Endothelial cell of umbilical vein (primary cell): ENCODE measurements around the gene TRAK1. TPM values are rescaled to one million over a fixed set of nuclear protein-coding genes. Genes with fewer than 3 reads are reported as not detected.

Experiments used
- BruUV-seq: library from RNA; stranded (reverse); fragments of 400-500 nt; replicated peaks from 2 replicates; lab custom pipeline; 2021; lab: Mats Ljungman, UMichigan
- CTCF ChIA-PET: fragments of 300-600, 350-600 bp; sonication (Branson Sonifier 250); formaldehyde crosslinking; loops from one replicate; lab custom pipeline; 2021; ENCODE audit warnings: antibody characterized with exemption, inconsistent platforms; lab: Charles Lee
- POLR2A ChIA-PET: fragments of 300-600, 350-600 bp; sonication (Branson Sonifier 250); formaldehyde crosslinking; loops from one replicate; lab custom pipeline; 2021; ENCODE audit warnings: antibody characterized with exemption, inconsistent platforms; lab: Charles Lee
- DNase-seq: peaks from one replicate; pipeline ENCODE4 v3.0.0-alpha.2; 2011; ENCODE audit warnings: low read depth, low spot score
- FAIRE-seq: peaks from 2 replicates; lab custom pipeline; 2011; peaks lifted over from hg19 to GRCh38; lab: Jason Lieb, UNC
- H2AFZ ChIP-seq: 2 replicates; pipeline ENCODE4 v1.6.0; 2012; ENCODE audit warnings: low read depth, low read length, control low read depth, inconsistent platforms
- H3K27ac ChIP-seq: 2 replicates; pipeline ENCODE4 v1.5.1; 2011; ENCODE audit warnings: low read depth, mild to moderate bottlenecking, control low read depth, low read length, moderate library complexity; ENCODE audit not compliant: insufficient read depth
- H3K27me3 ChIP-seq, 2 experiments: 2 replicates each; pipeline versions ENCODE4 v1.6.0 to v1.6.1; 2011; ENCODE audit warnings: low read length in 2 of 2, mixed read lengths in 1 of 2; ENCODE audit not compliant: control insufficient read depth in 2 of 2, insufficient read depth in 2 of 2
- H3K36me3 ChIP-seq, 2 experiments: 2 replicates in 1 of 2; 3 replicates in 1 of 2; pipeline ENCODE4 v1.5.1; 2011; ENCODE audit warnings: low read length in 2 of 2, mild to moderate bottlenecking in 1 of 2, moderate library complexity in 1 of 2; ENCODE audit not compliant: control insufficient read depth in 2 of 2, insufficient read depth in 2 of 2; ENCODE audit errors: extremely low read depth in 1 of 2
- H3K4me1 ChIP-seq: 3 replicates; pipeline ENCODE4 v1.5.1; 2011; ENCODE audit warnings: mild to moderate bottlenecking, low read length; ENCODE audit not compliant: control insufficient read depth, insufficient read depth; ENCODE audit errors: extremely low read depth
- H3K4me2 ChIP-seq: 2 replicates; pipeline ENCODE4 v1.6.1; 2011; ENCODE audit warnings: low read length, control low read depth, mixed read lengths; ENCODE audit not compliant: insufficient read depth
- H3K4me3 ChIP-seq, 3 experiments: fragments of 200-600 bp in 1 of 3; sonication (generic), shearing (Covaris generic) in 1 of 3; replicated peaks in 1 of 3; 2 replicates each; pipeline ENCODE4 v1.5.1; 2011 to 2016; ENCODE audit warnings: control low read depth in 3 of 3, low read length in 3 of 3, mild to moderate bottlenecking in 2 of 3, inconsistent platforms in 1 of 3, low read depth in 1 of 3, moderate library complexity in 1 of 3; ENCODE audit not compliant: insufficient read depth in 1 of 3
- H3K79me2 ChIP-seq: 2 replicates; pipeline ENCODE4 v1.6.0; 2012; ENCODE audit warnings: low read length, inconsistent platforms; ENCODE audit not compliant: control insufficient read depth, insufficient read depth
- H3K9ac ChIP-seq: replicated peaks from 2 replicates; pipeline ENCODE3; 2011; ENCODE audit warnings: low read length, control low read depth; ENCODE audit not compliant: insufficient read depth; ENCODE audit errors: extremely low read depth
- H3K9me1 ChIP-seq: replicated peaks from 3 replicates; pipeline ENCODE4 v1.6.0; 2011; ENCODE audit warnings: mild to moderate bottlenecking, low read length; ENCODE audit not compliant: control insufficient read depth, insufficient read depth; ENCODE audit errors: extremely low read depth
- H3K9me3 ChIP-seq: replicated peaks from 2 replicates; pipeline ENCODE4 v1.5.1; 2012; ENCODE audit warnings: low read length, inconsistent platforms; ENCODE audit not compliant: control insufficient read depth, insufficient read depth
- H4K20me1 ChIP-seq: replicated peaks from 2 replicates; pipeline ENCODE3; 2011; ENCODE audit warnings: mild to moderate bottlenecking, low read length; ENCODE audit not compliant: control insufficient read depth, insufficient read depth; ENCODE audit errors: extremely low read depth
- EZH2 ChIP-seq: IDR thresholded peaks from 2 replicates; pipeline ENCODE4 v1.6.1; 2012; ENCODE audit warnings: borderline replicate concordance, low read depth, mild to moderate bottlenecking, moderate library complexity, low read length, inconsistent platforms; ENCODE audit not compliant: severe bottlenecking
- FOS ChIP-seq: IDR thresholded peaks from 2 replicates; pipeline ENCODE4 v1.6.1; 2011; ENCODE audit warnings: mild to moderate bottlenecking, low read length, moderate library complexity, borderline replicate concordance; ENCODE audit not compliant: insufficient read depth
- GATA2 ChIP-seq: IDR thresholded peaks from 2 replicates; pipeline ENCODE4 v1.7.0; 2011; ENCODE audit warnings: low read depth, mild to moderate bottlenecking, moderate library complexity, mixed read lengths, low read length; ENCODE audit not compliant: insufficient read length, insufficient read depth
- MAX ChIP-seq: IDR thresholded peaks from 2 replicates; pipeline ENCODE4 v1.6.1; 2011; ENCODE audit not compliant: insufficient read depth, insufficient read length
- POLR2AphosphoS5 ChIP-seq: IDR thresholded peaks from 2 replicates; pipeline ENCODE4 v1.6.1; 2012; ENCODE audit warnings: low read depth, mild to moderate bottlenecking, control low read depth, low read length, moderate library complexity; ENCODE audit not compliant: insufficient read depth
- dilution Hi-C: fragments of 300-500 bp; cut with MboI; formaldehyde crosslinking; loops from one replicate; pipeline ENCODE4 v1.15.0; 2019; ENCODE audit warnings: low sequenced_read_pairs; ENCODE audit not compliant: extremely low pct_ligation_motif_present
- intact Hi-C: fragments of 100-400 bp; cut with micrococcal nuclease; formaldehyde crosslinking; loops from one replicate; pipeline ENCODE4 v1.10.0; 2022
- polyA plus RNA-seq, 4 experiments: library from polyadenylated mRNA; depleted of rRNA in 3 of 4; stranded (reverse) in 3 of 4; unstranded in 1 of 4; fragments of >200 nt; gene quantifications; 2 replicates each; pipeline versions ENCODE4 v1.2.1 to v1.2.3, GENCODE V29; 2011 to 2012; ENCODE audit warnings: missing spikeins in 1 of 4
- total RNA-seq: library from RNA; stranded (reverse); gene quantifications from 2 replicates; pipeline ENCODE4 v1.2.3, GENCODE V29; 2021

The TRAK1 gene
- total and polyA plus RNA-seq, 2 donors (not counting 3 experiments of a cell fraction or from before 2014, with no cell fraction given), result 38.5 to 59.6 TPM

DNA sequence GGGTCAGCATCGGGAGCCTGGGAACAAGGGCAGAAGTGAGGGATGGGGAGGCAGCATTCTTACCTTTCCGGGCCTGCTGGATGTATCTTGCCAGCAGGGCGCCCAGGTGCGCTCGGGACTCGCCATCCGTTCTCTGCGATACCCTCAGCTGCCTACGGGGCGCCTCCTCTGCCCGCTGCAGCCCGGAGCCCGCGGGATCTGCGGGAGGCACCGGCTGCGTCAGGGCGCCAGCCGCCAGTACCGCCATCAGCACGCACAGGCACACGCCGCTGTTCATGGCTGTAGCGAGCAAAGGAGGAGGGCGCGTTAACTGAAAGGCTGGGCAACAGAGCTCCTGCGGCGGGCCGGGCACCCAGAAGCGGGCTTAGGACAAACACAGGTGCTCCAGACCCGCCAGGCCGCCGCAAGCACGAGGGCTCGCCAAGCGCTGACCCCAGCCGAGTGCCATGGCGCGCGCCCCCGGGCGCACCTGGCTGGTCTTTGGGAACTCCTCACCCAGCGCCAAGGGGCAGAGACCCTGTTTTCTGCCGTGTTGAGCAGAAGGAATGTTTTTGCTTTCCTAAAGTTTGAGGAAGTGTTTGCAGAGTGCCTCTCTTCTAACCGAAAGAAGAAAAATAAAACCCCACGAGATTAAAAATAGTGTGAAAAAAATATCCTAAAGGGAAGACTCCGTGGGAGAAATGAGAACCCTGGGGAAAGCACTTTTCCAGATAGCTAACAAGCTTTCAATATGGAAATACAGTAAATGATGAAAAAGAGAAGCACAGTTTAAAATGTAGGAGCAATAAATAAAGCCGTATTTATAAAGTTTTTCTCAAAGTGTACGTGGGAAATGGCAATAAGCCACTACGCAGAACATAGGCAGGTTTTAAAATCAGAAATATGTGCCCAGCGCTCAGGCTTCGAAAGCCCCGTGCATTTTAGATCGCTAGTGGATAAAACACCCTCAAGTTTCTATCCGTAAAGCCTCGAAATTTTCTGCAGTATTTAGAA, 172.5 kb downstream of the TRAK1 start:
- BruUV-seq, result no TSS peak
- H3K9me3 ChIP-seq, result no peaks in the 10 kb centered on the region
- no peak overlapping the region for H3K27ac ChIP-seq
- H4K20me1 ChIP-seq, result no peaks in the 10 kb centered on the region
- H3K9ac ChIP-seq, result no peak overlapping the region
- H3K4me3 ChIP-seq, result no peak overlapping the region
- no peak overlapping the region for H3K4me2 ChIP-seq
- peaks cover 55 to 68% of the 10 kb centered on the region in 2 experiments for H3K27me3 ChIP-seq
- H3K9me1 ChIP-seq, result no peaks in the 10 kb centered on the region
- CTCF ChIA-PET, result interaction anchor here (0.7 to 6.0 kb wide), 3 partner anchors 8 to 494 kb away, joined by 3 to 30 read pairs (median 3); no protein-coding TSS in a partner anchor
- dilution Hi-C loops, result no loop called here
- H3K79me2 ChIP-seq, result no peaks in the 10 kb centered on the region
- no peaks in the 10 kb centered on the region for H3K36me3 ChIP-seq
- DNase-seq, result no peak
- intact Hi-C loops, result no loop called here
- H2AFZ ChIP-seq, result no peak overlapping the region
- TF ChIP-seq EZH2 (peak; percentile 62), MAX (no peak), FOS (no peak)
- no peaks in the 10 kb centered on the region for H3K4me1 ChIP-seq
- POLR2A ChIA-PET, result no interaction called here
- FAIRE-seq, result no peak

- no peaks in the 10 kb centered on the region for H3K79me2 ChIP-seq
- no peak overlapping the region for H3K4me2 ChIP-seq
- ChIA-PET POLR2A (no interaction called here), CTCF (interaction anchor here (1.2 to 6.0 kb wide), 3 partner anchors 9 to 179 kb away, joined by 3 to 30 read pairs (median 6); no protein-coding TSS in a partner anchor)
- H3K9me1 ChIP-seq, result no peaks in the 10 kb centered on the region
- no peak overlapping the region for H3K4me3 ChIP-seq
- intact Hi-C loops (no loop called here), dilution Hi-C loops (no loop called here)
- H4K20me1 ChIP-seq, result no peaks in the 10 kb centered on the region
- H3K9me3 ChIP-seq, result no peaks in the 10 kb centered on the region
- H2AFZ ChIP-seq, result no peak overlapping the region
- BruUV-seq, result no TSS peak
- DNase-seq, result no peak
- no peaks in the 10 kb centered on the region for H3K4me1 ChIP-seq
- peaks cover 58 to 69% of the 10 kb centered on the region in 2 experiments for H3K27me3 ChIP-seq
- no peak for FAIRE-seq
- H3K36me3 ChIP-seq, result no peaks in the 10 kb centered on the region
- H3K27ac ChIP-seq, result no peak overlapping the region
- no peak overlapping the region for H3K9ac ChIP-seq
- TF ChIP-seq POLR2AphosphoS5, result no peak
- no peak for TF ChIP-seq FOS
- no peak for TF ChIP-seq GATA2
Observed at GRCh38 chr3:42264399-42265058, 173.4 kb downstream of the TRAK1 start.
